ENCODE results near the gene HOOK2.
"Not testable (repeated sequence)": the region's sequence is repeated elsewhere in the genome, so short reads cannot be mapped to it uniquely, and the experiment has no call there.

HOOK2 gene

DNA sequence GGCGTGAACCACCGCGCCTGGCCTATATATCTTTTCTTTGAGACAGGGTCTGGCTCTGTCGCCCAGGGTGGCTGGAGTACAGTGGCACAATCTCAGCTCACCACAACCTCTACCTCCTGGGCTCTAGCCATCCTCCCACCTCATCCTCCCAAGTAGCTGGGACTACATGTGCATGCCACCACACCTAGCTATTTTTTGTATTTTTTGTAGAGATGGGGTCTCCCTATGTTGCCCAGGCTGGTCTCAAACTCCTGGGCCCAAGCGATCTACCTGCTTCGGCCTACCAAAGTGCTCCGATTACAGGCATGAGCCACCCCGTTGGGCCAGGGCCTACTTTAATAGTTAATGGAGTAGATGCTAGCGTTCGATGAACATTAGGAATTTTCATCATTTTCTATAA lies 55.1 kb downstream of the HOOK2 start:
- DNase-seq = no peak

DNA sequence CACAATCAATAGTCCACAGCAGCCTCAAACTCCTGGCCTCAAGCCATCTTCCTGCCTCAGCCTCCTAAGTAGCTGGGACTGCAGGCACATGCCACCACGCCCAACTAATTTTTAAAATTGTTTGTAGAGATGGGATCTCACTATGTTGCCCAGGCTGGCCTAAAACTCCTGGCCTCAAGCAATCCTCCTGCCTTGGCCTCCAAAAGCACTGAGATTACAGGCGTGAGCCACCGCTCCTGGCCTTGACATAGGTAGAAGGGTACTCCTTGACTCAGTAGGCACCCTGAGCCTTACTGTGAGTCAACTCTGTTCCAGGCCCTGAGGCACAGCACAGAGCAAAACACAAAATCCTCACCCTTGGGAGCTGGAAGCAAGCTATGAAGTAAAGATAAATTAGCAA lies 59.4 kb downstream of the HOOK2 start:
- DNase-seq = no peak

DNA sequence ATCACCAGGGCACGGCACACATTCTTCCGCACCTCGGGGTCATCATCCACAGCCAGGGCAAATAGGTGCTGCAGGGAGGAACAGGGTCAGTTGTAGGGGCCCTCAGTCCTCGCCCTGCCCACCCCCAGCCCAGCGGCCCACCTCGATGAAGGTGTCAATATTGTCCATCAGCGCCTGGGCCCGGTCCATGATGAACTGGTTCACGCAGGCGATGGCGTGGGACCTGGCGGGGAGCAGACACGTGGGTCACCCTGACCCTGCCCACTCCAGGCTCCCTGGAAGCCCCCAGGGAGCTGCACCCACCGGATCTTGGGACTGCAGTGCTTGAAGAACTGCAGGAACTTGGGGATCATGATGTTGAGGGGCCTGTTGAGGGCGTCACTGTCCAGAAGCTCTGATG lies 60.2 kb downstream of the HOOK2 start:
- DNase-seq = no peak

DNA sequence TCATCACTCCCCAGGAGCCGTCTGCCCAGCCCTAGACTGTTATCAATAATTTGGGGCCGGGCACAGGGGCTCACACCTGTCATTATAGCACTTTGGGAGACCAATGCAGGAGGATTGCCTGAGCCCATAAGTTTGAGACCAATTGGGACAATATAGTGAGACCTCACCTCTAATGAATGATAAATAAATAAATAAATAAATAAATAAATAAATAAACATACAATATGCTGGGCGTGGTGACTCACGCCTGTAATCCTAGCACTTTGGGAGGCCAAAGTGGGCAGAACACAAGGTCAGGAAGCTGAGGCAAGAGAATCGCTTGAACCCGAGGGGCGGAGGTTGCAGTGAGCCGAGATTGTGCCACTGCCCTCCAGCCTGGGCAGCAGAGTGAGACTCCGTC lies 62.0 kb downstream of the HOOK2 start:
- not testable (repeated sequence) for DNase-seq

Measured in NCI-H1694 treated with DMSO at 0.1 percent for 48 hours (cell line).